HG03095 (cell line): Measurements from ENCODE around the gene RELL2.
A peak's percentile ranks its signal among the peaks of the same experiment; 100 is the strongest.

Experiments
- ATAC-seq: cut with Tn5 transposase; IDR thresholded peaks from one replicate; pipeline ENCODE4 v1.9.1; 2021; ENCODE audit warnings: moderate library complexity; ENCODE audit not compliant: unreplicated experiment

The RELL2 gene

DNA sequence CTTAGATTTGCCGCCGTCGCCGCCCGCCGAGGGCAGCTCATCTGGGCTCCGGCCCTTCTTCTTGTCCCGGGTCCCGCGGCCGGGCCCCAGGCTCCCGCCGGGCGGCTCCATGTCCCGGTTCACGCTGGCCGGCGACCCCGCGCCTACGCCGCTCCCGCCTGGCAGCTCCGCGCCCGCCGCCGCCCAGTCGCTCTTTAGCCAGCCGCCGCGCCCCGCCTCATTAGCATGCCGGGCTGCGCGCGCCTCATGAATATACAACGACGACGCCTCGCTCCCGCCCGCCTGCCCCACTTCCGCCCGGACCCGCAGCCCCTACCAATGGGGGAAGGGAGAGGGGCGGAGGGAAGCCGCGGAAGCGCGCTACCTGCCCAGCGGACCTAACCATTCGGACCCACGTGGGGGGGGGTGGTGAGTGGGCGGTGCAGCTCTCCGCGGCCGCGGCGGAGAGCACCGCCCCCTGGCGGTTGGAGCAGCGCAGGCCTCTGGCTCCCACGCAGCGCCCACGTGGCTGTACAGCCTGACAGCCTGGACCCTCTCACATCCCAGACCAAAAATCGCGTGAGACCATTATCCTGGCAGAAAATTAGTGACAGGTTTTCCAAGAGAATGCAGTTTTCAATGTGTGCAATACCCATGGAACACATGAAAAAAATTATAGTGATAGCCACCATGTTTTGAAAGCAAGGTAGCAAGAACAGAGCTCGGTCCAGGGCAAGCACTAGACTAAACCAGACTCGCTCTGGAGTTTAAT lies 17.8 kb upstream of the RELL2 start, which contains the start of gene DIAPH1:
DIAPH1 (minus strand) TSS at position 197 of the 751 bp plus-strand sequence; CDS start at position 111, 86 bp downstream.
- ATAC-seq: peak; percentile 78

DNA sequence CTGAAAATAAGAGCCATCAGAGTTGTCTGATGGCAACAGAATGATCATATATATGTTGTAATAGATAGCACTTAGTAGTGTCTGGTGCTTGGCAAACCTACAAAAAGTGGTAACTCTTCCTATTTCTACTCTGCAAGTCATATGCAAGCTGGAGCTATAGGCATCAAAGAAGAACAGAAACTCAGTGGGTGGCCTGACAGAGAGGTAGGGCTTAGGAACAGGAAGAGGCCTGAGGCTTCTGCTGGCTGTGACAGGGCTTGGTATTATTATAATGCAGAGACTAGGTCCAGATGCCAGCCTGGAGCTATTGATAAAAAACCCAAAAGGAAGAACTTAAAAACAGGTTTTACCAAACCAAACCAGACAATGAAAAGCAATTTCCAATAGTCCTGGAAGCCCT lies 13.6 kb upstream of the RELL2 start:
- peak; percentile 44 for ATAC-seq

DNA sequence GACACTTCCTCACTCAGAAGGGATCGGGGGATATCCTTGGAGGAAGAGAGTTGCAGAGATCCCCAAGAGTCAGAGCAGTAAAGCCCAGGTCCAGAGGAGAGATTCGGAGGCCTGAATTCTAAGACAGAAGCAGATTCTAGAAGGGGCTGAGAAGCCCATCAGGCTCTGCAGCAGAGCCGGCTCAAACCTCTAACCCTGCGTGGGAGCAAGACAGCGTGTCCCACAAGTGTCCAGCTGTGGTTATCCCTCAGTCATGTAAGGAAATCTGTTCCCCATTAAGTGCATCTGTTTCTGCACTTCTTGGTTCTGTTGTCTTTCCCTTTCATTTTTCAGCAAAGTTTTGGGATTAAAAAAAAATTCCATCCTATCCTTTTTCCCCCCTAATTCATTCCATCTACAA lies 13.2 kb upstream of the RELL2 start:
- no peak for ATAC-seq

DNA sequence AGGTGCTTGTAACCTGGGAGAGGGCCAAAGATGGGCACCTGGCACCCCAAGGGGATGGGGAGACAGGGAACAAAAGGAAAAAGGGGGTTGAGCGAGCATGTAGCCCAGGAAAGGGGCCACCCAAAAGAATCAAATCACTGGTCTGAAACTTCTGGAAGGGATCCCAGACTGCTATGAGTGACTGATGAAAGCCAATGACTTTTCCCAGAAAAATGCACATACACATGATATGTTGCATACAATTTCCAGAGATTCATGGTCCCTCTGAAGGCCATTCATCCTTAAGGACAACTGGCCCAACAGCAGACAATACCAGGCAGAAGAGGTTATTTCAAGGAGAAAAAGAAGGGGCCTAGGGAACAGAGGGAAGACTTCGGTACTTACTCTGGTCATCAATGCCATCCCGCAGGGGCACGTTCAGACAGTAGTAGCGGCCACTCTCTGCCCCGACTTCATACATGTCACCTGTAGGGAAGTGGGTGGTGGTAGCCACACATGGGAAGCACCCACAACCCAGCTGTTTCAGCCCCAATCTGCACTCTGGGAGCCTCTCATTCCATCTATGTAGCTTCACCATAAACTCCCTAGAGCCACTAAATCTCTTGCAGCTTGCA lies 8.5 kb upstream of the RELL2 start:
- ATAC-seq: no peak

DNA sequence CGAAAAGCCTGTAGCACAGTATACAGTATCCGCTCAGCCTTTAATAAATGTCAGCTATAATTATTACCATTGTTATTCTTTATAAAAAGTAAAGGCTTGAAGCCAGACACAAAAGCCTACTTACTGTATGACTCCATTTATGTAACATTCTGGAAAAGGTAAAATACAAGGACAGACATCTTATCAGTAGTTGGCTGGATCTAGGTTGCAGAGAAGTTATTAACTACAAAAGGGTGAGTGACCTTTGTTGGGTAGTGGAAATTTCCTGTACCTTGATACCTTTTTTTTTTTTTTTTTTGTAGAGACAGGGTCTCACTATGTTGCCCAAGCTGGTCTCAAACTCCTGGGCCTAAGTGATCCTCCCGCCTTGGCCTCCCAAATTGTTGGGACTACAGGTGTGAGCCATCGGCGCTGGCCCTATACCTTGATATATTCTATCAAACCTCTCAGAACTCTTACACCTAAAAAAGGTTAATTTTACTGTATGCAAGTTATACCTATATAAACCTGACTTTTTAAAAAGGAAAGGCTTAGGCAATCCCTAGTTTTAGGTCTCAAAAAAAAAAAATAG lies 6.1 kb upstream of the RELL2 start:
- no peak for ATAC-seq

DNA sequence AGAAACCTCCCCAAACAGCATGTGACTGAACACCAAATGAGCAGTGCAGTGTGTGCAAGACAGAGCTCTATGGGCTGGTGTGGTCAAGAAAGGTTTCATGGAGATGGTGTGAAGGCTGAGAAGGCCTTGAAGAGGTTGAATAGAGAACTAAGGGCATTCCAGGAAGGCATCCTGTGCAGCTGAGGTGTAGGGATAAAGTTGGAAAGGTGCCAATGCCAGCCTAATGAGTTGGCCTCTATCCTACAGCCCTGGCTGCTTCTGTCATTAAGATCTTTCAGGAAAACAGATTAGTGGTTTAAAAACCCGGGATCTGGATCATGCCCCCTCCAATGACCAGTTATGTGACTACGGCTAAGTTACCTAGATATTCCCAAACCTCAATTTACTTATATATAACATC lies 4.1 kb upstream of the RELL2 start:
- ATAC-seq: no peak

DNA sequence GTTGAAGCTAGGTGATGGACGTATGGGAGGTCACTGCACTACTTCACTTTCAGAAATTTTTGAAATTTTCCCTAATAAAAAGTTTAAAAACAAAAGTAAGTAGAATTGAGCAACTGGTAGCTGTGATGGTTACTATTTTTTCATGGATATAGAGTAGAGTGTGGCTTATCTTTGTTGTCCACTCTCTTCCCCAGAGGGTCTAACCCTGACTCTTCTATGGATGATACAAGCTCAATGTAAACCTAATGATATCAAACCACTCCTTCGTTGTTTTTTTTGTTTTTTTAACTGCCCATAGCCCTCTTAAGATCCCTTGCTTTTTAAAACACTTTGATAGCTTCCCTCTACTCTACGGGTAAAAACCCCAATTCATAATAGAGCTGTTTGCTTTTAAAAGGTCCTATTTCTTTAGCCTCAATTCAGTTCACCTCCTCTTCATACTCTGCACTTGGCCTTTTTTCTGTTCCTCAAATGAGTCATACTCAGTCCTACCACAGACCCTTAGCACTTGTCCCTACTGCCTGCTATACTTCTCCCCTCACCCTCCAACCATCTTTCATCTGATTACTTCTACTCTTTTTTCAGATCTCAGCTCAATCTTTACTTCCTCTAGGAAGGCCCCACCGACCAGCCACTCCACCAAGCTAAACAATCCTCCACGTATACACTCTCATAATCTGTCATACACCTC lies 2.8 kb upstream of the RELL2 start:
- peak; percentile 66 for ATAC-seq

DNA sequence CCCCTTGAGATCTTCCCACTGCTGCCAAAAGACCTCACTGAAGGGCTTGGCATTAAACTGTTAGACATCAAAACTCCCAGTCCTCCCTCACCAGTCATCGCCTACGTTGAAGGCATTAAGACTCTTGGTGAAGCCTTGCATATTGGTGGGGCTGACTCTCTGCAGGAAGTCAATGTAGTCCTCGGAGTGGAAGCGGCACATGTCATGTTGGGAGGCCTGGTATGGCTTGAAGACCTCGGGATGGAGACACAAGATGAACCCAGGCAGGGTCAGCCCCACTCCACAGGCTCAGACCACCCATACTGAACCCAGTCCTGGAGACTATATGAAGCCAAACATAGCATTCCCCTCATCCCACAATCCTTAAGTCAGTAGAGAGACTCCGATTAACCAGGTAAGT lies 2.1 kb upstream of the RELL2 start:
- ATAC-seq: no peak

DNA sequence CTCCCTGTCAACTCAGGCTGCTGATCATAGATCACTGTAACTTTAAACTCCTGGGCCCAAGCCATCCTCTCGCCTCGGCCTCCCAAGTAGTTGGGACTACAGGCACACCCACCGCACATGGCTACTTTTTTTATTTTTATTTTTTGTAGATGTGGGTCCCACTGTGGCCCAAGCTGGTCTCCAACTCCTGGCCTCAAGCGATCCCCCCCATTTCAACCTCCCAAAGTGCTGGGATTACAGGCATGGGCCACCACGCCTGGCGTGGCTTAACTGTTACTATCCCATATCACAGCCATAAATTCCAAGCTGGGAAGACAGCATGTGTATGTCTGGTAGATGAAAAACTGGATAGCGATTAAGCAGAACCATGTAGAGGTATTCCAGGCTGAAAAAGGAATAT lies 1.2 kb upstream of the RELL2 start:
- no peak for ATAC-seq

DNA sequence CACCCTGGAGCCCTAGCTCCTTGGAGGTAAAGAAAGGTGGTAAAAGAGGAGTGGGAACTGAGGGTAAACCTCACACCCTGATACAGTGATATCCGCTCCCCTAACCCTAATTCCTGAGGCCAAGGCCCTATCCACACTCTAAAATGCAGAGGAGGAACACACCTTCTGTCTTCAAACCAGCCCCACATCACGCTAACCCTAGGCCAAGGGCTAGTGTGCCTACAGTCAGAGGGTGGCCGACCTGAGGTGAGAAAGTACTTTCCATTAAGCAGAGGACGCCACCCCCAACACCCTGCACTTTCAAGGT lies 738 bp upstream of the RELL2 start:
- no peak for ATAC-seq

DNA sequence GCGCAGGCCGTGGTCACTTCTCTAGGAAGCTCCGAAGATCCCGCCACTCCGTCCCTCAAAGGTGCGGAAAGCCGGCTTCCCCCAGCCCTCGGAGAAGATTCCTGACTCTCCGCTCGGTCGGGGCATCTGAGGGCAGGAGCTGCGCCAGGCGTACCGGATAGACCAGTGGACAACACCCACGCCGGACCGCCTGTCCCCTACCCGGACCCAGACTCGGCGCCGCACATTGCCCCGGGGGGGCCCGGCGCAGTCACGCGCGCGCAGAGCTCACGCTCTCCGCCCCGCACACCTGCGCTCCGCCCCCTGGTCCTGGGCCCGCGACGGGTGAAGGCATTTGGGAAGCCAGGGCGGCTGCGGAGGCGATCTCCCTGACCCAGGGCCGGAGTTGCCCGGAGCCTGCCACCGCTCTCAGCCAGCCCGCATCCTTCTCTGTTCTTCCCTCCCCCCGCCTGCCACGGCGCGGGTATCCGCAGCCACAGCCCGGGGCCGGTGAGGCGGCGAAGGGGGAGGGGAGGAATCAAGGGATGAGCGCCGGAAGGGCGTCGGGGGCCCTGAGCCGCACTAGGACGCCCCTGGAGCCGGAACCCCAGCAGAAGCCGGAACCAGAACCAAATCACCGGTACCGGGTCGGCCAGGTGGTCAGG lies 448 bp downstream of the RELL2 start:
- peak; percentile 21 for ATAC-seq

DNA sequence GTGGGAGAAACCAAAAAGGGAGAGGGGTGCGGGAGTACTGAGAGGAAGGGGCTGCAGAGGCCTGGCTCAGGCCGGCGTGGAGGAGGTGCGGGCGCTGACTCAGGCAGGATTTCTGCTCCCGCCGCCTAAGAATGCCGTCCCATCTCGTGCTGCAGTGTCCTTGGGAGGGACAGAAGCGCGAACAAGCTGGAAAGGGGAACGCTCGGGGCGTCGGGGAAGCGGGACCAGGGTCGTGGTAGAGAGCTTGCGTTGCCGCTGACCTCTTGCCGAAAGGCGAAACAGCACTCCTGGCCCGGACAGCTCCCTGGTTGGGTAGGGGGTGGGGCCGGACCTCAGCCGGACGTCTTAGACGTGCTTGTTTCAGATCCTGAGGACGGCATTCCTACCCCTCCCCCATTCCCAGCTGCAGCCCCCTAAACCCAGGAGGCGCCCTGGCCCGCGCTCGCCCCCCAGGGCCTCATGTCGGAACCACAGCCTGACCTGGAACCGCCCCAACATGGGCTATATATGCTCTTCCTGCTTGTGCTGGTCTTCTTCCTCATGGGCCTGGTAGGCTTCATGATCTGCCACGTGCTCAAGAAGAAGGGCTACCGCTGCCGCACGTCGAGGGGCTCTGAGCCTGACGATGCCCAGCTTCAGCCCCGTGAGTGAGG lies 1.1 kb downstream of the RELL2 start:
- ATAC-seq: no peak

DNA sequence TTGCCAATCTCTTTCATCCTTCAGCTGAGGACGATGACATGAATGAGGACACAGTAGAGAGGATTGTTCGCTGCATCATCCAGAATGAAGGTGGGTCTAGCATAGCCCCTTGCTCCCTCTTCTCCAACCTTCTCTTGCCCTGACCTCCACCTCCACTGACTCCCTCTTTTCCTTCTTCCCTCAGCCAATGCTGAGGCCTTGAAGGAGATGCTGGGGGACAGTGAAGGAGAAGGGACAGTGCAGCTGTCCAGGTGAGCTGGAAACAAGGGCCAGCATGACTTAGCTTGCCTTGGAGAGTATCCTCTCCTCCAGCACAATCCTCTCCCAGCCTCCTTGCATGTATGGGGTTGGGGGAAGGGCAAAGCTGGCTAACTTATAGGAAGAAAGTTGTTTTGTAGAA lies 2.0 kb downstream of the RELL2 start:
- ATAC-seq: no peak

DNA sequence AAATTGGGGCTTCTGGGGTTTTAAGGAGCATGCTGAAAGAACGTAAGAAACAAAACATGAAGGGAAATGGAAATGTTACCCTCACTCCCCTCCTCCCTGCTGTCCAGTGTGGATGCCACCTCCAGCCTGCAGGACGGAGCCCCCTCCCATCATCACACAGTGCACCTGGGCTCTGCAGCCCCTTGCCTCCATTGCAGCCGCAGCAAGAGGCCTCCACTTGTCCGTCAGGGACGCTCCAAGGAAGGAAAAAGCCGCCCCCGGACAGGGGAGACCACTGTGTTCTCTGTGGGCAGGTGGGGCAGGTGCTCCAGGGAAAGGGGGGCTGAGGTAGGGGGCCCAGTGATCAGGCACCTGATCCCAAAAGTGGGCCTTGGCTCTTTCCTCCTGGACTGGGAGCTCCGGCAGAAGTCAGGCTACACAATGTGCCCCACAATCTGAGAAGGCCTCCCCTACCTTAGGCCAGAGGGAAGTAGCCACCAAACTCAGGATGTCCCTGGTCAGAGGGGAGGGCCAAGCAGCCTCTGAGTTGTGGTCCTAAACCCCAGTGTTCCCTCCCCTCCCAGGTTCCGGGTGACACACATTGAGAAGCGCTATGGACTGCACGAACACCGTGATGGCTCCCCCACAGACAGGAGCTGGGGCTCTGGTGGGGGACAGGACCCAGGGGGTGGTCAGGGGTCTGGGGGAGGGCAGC lies 2.7 kb downstream of the RELL2 start:
- no peak for ATAC-seq

DNA sequence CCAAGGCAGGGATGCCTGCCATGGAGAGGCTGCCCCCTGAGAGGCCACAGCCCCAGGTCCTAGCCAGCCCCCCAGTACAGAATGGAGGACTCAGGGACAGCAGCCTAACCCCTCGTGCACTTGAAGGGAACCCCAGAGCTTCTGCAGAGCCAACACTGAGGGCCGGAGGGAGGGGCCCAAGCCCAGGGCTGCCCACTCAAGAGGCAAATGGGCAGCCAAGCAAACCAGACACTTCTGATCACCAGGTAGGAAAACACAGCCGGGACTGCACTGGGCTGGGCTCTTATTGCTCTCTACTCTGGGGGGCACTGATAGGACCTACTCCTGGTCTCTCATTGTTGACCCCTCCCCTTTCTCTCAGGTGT lies 3.2 kb downstream of the RELL2 start:
- ATAC-seq: no peak

DNA sequence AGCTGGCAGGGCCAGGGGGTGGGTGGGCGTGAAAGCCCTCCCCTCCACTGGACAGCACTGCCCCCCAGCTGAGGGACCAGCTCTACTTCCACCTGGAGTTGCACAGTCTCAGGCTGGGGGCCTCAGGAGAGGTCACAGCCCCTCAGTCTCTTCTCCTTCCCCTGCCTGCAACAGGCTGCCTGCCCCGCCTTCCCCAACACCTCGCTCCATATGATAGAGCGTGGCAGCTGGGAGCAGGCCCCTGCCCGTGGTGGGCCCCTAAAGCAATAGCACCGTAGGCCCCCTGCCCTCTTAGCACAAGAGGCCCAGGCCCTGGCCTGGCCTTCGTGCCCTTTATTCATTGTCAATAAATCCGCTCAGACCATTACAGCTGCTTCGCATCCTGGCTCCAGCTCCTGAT lies 3.9 kb downstream of the RELL2 start:
- no peak for ATAC-seq

DNA sequence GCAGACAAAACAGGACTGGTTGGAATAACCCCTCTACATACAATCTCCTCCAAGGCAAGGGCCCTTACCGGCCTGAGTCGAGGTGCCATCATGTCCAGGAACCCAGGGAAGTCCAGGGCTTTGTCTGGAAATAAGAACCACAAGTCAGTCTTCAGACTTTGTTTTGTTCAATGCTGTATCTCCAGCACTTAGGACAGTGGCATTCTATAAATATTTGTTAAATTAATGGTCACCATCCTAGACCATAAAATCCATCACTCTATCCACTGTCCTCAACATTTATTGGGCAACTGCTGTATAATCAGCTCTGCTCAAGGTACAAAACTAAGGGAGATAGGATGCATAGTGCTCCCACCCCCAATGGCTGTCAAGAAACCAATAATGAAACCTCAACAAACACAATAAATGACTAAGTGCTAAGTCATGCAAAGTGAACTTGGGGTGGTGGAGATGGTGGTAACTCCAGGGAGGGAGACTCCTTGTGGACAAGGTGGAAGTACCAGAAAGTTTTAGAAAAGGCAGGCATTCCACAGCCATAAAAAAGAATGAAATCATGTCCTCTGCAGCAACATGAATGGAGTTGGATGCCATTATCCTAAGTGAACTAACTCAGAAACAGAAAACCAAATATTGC lies 5.0 kb downstream of the RELL2 start:
- ATAC-seq: peak; percentile 43

DNA sequence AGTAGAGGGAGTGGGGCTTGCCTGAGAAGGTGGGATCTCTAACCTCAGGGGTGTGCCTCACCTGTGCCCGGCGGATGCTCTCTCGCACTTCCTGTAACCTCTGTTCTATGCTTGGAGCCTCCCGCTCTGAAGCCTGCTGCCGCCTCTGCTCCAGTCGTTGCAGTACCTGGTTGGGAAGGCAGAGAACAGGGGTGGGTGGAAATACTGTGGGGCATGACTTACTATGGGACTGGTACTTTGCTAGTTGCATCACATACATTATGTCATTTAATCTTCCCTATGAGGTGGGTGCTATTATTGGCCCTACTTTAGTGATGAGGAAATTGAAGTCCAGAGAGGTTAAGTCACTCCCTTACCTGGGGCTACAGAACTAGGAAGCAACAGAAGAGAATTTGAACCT lies 9.2 kb downstream of the RELL2 start:
- ATAC-seq: no peak

DNA sequence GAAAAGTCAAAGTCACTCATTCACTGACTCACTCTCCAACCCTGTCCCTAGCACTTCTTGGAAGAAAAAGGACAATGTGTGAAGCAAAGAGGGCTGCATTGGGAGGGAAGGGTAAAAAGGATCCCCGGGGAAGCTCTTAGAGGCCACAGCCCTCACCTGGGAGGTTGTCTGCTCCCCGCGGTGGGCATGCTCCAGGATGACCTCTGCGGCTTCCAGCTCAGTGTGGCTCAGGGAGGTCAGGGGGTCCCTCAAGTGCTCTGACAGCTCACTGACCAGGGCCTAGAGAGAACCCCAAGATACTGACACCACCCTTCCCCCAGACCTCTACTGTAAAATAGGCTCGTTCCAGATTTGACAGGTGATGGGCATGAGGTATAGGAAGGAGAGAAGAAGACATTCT lies 10.4 kb downstream of the RELL2 start:
- no peak for ATAC-seq

DNA sequence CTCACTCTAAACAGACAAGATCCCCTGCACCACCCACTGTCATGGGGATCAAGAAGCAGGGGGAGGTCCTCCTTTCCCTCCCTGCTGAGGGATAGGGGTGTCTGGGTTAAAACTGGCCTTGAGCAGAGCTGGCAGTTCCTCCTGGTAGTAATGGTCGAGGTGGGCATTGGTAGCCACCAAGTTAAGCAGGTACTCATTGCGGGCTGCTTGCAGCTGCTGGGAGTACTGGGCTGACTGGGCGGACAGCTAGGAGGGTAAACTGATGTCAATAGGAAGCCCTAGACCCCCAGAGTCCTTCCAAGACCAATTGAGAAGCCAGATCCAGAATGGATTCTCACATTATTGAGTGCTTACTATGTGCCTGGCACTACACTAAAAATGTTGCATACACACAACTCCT lies 11.1 kb downstream of the RELL2 start:
- no peak for ATAC-seq
